Prostate gland (tissue), 2 donors: ENCODE measurements around the gene LUC7L. TPM values are rescaled to one million over a fixed set of nuclear protein-coding genes. Genes with fewer than 3 reads are reported as not detected.

Experiments
- DNase-seq: peaks from one replicate; pipeline ENCODE4 v3.0.0-alpha.2; 2019; ENCODE audit warnings: low spot score
- H3K27ac ChIP-seq, 2 donors: fragments of 200-600 bp; sonication (generic); 2 replicates each; pipeline ENCODE4 v1.5.1; 2017 to 2019
- H3K27me3 ChIP-seq: fragments of 200-600 bp; sonication (generic); replicated peaks from 2 replicates; pipeline ENCODE4 v1.5.1; 2019; ENCODE audit not compliant: insufficient read depth
- H3K36me3 ChIP-seq, 2 donors: fragments of 200-600 bp; sonication (generic); 1 replicate in 1 of 2; 2 replicates in 1 of 2; pipeline versions ENCODE4 v1.5.1 to v1.8.1; 2017 to 2019
- H3K4me1 ChIP-seq: fragments of 200-600 bp; sonication (generic); replicated peaks from 2 replicates; pipeline ENCODE4 v1.5.1; 2019
- H3K4me3 ChIP-seq, 2 donors: fragments of 200-600 bp; sonication (generic); 2 replicates each; pipeline ENCODE4 v1.5.1; 2017 to 2019
- H3K9me3 ChIP-seq: fragments of 200-600 bp; sonication (generic); 2 replicates; pipeline ENCODE4 v1.5.1; 2017
- CTCF ChIP-seq, 4 experiments: fragments of 200-600 bp in 2 of 4; fragments of 450-650 bp in 2 of 4; sonication (generic) in 2 of 4; IDR thresholded peaks; 1 replicate in 3 of 4; 2 replicates in 1 of 4; pipeline ENCODE4 v1.5.1; 2016 to 2019; ENCODE audit warnings: antibody characterized with exemption in 4 of 4, mild to moderate bottlenecking in 2 of 4, moderate library complexity in 2 of 4
- POLR2A ChIP-seq: fragments of 450-650 bp; IDR thresholded peaks from one replicate; pipeline ENCODE4 v1.6.1; 2016; ENCODE audit warnings: antibody characterized with exemption, mild to moderate bottlenecking
- POLR2AphosphoS5 ChIP-seq: sonication (generic); formaldehyde crosslinking; IDR thresholded peaks from one replicate; pipeline ENCODE4 v1.6.1; 2017; ENCODE audit warnings: antibody characterized with exemption
- WGBS: methylation state at CpG from one replicate; pipeline ENCODE4 v1.1.5; 2018; 5-methylcytosine and 5-hydroxymethylcytosine counted together
- intact Hi-C: fragments of 100-400 bp; cut with DNase I; formaldehyde crosslinking; loops from one replicate; pipeline ENCODE4 v1.14.2; 2022
- total RNA-seq, 2 donors: library from RNA; depleted of rRNA; stranded (reverse); fragments of >200 nt; gene quantifications; one replicate each; pipeline ENCODE4 v1.1.0, GENCODE V29; 2016

The LUC7L gene
- total RNA-seq, 2 donors from 2014 or later, result 55.1 to 108 TPM

GRCh38 chr16:275041-275641 is 45.9 kb upstream of the LUC7L start:
- intact Hi-C loops, result no loop called here
- H3K27me3 ChIP-seq, result no peaks in the 10 kb centered on the region

GRCh38 chr16:273547-274421 is 44.5 kb upstream of the LUC7L start:
- no peaks in the 10 kb centered on the region for H3K9me3 ChIP-seq
- no peaks in the 10 kb centered on the region for H3K27me3 ChIP-seq
- intact Hi-C loops, result no loop called here
- no peaks in the 10 kb centered on the region for H3K36me3 ChIP-seq
- 86% methylated on average over 15 of the region's 30 CpGs for WGBS
- no peak overlapping the region for H3K4me3 ChIP-seq
- peaks cover 4% of the 10 kb centered on the region for H3K4me1 ChIP-seq
- TF ChIP-seq CTCF (IDR thresholded peaks at IDR 0.05) (no peak), POLR2A (no peak), POLR2AphosphoS5 (no peak)
- H3K27ac ChIP-seq, result no peak overlapping the region
- DNase-seq, result no peak

More at GRCh38 chr16:275041-275641, 45.9 kb upstream of the LUC7L start:
- no peak for TF ChIP-seq POLR2AphosphoS5
- TF ChIP-seq POLR2A, result no peak
- TF ChIP-seq CTCF (IDR thresholded peaks at IDR 0.05), result no peak
- H3K36me3 ChIP-seq, result no peaks in the 10 kb centered on the region
- H3K4me3 ChIP-seq, result peak overlapping the region; percentile 29 to 42
- WGBS, result under 1% methylated on average over 35 of the region's 58 CpGs
- DNase-seq, result no peak
- peaks cover 4% of the 10 kb centered on the region for H3K4me1 ChIP-seq
- H3K27ac ChIP-seq, result no peak overlapping the region
- H3K9me3 ChIP-seq, result no peaks in the 10 kb centered on the region

GRCh38 chr16:272633-273546 is 43.6 kb upstream of the LUC7L start:
- 75% methylated on average over 23 of the region's 36 CpGs for WGBS
- Histone ChIP-seq H3K4me1 (peaks cover 4% of the 10 kb centered on the region), H3K9me3 (no peaks in the 10 kb centered on the region), H3K4me3 (no peak overlapping the region), H3K27me3 (no peaks in the 10 kb centered on the region), H3K27ac (no peak overlapping the region), H3K36me3 (no peaks in the 10 kb centered on the region)
- TF ChIP-seq CTCF (IDR thresholded peaks at IDR 0.05) (no peak), POLR2A (no peak), POLR2AphosphoS5 (no peak)
- no peak for DNase-seq
- intact Hi-C loops, result no loop called here

- no peak overlapping the region for H3K4me3 ChIP-seq
- no peak overlapping the region for H3K27ac ChIP-seq
- H3K4me1 ChIP-seq, result peaks cover 4% of the 10 kb centered on the region
- intact Hi-C loops, result no loop called here
- no peaks in the 10 kb centered on the region for H3K36me3 ChIP-seq
- no peak for DNase-seq
- WGBS, result 88% methylated on average over 34 of the region's 34 CpGs
- H3K9me3 ChIP-seq, result no peaks in the 10 kb centered on the region
- TF ChIP-seq CTCF (IDR thresholded peaks at IDR 0.05) (no peak), POLR2AphosphoS5 (no peak), POLR2A (no peak)
- H3K27me3 ChIP-seq, result no peaks in the 10 kb centered on the region
Measured at GRCh38 chr16:270381-271255, 41.4 kb upstream of the LUC7L start.
